ENCODE results near the gene PCNT. TPM values are rescaled to one million over a fixed set of nuclear protein-coding genes. Genes with fewer than 3 reads are reported as not detected.

The PCNT gene
- total and polyA plus RNA-seq, 9 of the 15 experiments (the other 6 are each of a cell fraction or from before 2014, with no cell fraction given): 9.1 to 53.5 (median 31.3) TPM

- TF ChIP-seq CREB3 (tag; conservative IDR thresholded peaks at IDR 0.05; ENCODE audit: low read depth) (no peak), ZKSCAN1 (IDR thresholded peaks at IDR 0.05; ENCODE audit: low read depth, low read length) (no peak), CCAR2 (IDR thresholded peaks at IDR 0.05; ENCODE audit: low read depth, low read length) (no peak), MYBL2 (IDR thresholded peaks at IDR 0.05; ENCODE audit: low read depth) (no peak), MYBL2 (CRISPR knock-in tag; IDR thresholded peaks at IDR 0.05; ENCODE audit: borderline replicate concordance) (no peak), ELK1 (CRISPR knock-in tag; IDR thresholded peaks at IDR 0.05) (no peak), CTCFL (IDR thresholded peaks at IDR 0.05; ENCODE audit: borderline replicate concordance, insufficient read depth, low read depth, low read length, poor library complexity, severe bottlenecking) (peak; percentile 63), CHD1 (IDR thresholded peaks at IDR 0.05; ENCODE audit: low read length) (peak; percentile 45), YBX1 (IDR thresholded peaks at IDR 0.05) (no peak), SNAPC5 (CRISPR knock-in tag; IDR thresholded peaks at IDR 0.05) (no peak), HCFC1 (IDR thresholded peaks at IDR 0.05; ENCODE audit: low read depth, low read length) (peak; percentile 33), KAT7 (CRISPR knock-in tag; IDR thresholded peaks at IDR 0.05; ENCODE audit: borderline replicate concordance) (no peak; the same call in 1 of the 2 replicates), TAF15 (IDR thresholded peaks at IDR 0.05; ENCODE audit: low read depth, low read length) (no peak), ZNF408 (CRISPR knock-in tag; IDR thresholded peaks at IDR 0.05; ENCODE audit: low read depth) (no peak), ARID3A (IDR thresholded peaks at IDR 0.05; ENCODE audit: borderline replicate concordance, low read depth, low read length) (no peak), SMARCA5 (IDR thresholded peaks at IDR 0.05) (no peak)
Observed at GRCh38 chr21:46324390-46325072, 575 bp downstream of the PCNT start (continued).
